Breast epithelium (tissue), 3 donors: ENCODE measurements around the gene MAST4.

Experiments used
- CTCF ChIP-seq, 3 donors: fragments of 450-650 bp; IDR thresholded peaks; one replicate each; pipeline ENCODE4 v1.5.1; 2016 to 2017; ENCODE audit warnings: antibody characterized with exemption in 3 of 3, mild to moderate bottlenecking in 3 of 3, moderate library complexity in 3 of 3
- POLR2AphosphoS5 ChIP-seq, 3 donors: sonication (generic); formaldehyde crosslinking; IDR thresholded peaks; one replicate each; pipeline ENCODE4 v1.6.1; 2017; ENCODE audit warnings: antibody characterized with exemption in 3 of 3

GRCh38 chr5:66807743-66808142 is 211.6 kb downstream of the MAST4 start:
- TF ChIP-seq CTCF (IDR thresholded peaks at IDR 0.05) (peak in 2 of 3 donors; percentile 9 to 10), POLR2AphosphoS5 (IDR thresholded peaks at IDR 0.05) (no peak)
